Astrocyte (in vitro differentiated cells and primary cell): ENCODE measurements around the gene CRB2. TPM values are rescaled to one million over a fixed set of nuclear protein-coding genes. Genes with fewer than 3 reads are reported as not detected.

Experiments
- DNase-seq: peaks from one replicate; pipeline ENCODE4 v3.0.0-alpha.2; 2010; ENCODE audit warnings: low read depth
- FAIRE-seq: peaks from 2 replicates; lab custom pipeline; 2011; peaks lifted over from hg19 to GRCh38; lab: Jason Lieb, UNC
- H2AFZ ChIP-seq: 2 replicates; pipeline ENCODE4 v1.6.0; 2012; ENCODE audit warnings: low read depth, low read length, inconsistent platforms
- H3K27ac ChIP-seq: 2 replicates; pipeline ENCODE4 v1.5.1; 2011; ENCODE audit warnings: low read depth, low read length, inconsistent platforms
- H3K27me3 ChIP-seq: 2 replicates; pipeline ENCODE4 v1.6.0; 2011; ENCODE audit warnings: low read length, inconsistent platforms; ENCODE audit not compliant: insufficient read depth
- H3K36me3 ChIP-seq: 2 replicates; pipeline ENCODE4 v1.5.1; 2011; ENCODE audit warnings: low read length, inconsistent platforms; ENCODE audit not compliant: insufficient read depth
- H3K4me1 ChIP-seq: 2 replicates; pipeline ENCODE4 v1.5.1; 2011; ENCODE audit warnings: low read length, inconsistent platforms; ENCODE audit not compliant: insufficient read depth
- H3K4me2 ChIP-seq: 2 replicates; pipeline ENCODE4 v1.6.0; 2012; ENCODE audit warnings: low read length, inconsistent platforms
- H3K4me3 ChIP-seq: 2 replicates; pipeline ENCODE4 v1.5.1; 2011; ENCODE audit warnings: low read depth, mild to moderate bottlenecking, low read length, inconsistent platforms; ENCODE audit not compliant: insufficient read depth
- H3K79me2 ChIP-seq: 2 replicates; pipeline ENCODE4 v1.6.0; 2012; ENCODE audit warnings: mild to moderate bottlenecking, low read length, inconsistent platforms; ENCODE audit not compliant: insufficient read depth
- H3K9ac ChIP-seq: 2 replicates; pipeline ENCODE4 v1.6.0; 2012; ENCODE audit warnings: mild to moderate bottlenecking, low read length, inconsistent platforms
- H3K9me3 ChIP-seq: 2 replicates; pipeline ENCODE4 v1.5.1; 2012; ENCODE audit warnings: low read depth, mild to moderate bottlenecking, low read length, inconsistent platforms; ENCODE audit not compliant: insufficient read depth
- H4K20me1 ChIP-seq: 2 replicates; pipeline ENCODE4 v1.6.0; 2012; ENCODE audit warnings: low read length, inconsistent platforms; ENCODE audit not compliant: insufficient read depth
- H3K27ac Mint-ChIP-seq: one replicate; pipeline ENCODE4 v1.8.0; 2021; ENCODE audit warnings: mild to moderate bottlenecking, mixed read lengths; ENCODE audit not compliant: unreplicated experiment
- H3K27me3 Mint-ChIP-seq: one replicate; pipeline ENCODE4 v1.8.0; 2021; ENCODE audit warnings: low read depth, mixed read lengths; ENCODE audit not compliant: unreplicated experiment
- H3K36me3 Mint-ChIP-seq: one replicate; pipeline ENCODE4 v1.8.0; 2021; ENCODE audit warnings: low read depth, mixed read lengths; ENCODE audit not compliant: unreplicated experiment
- H3K4me1 Mint-ChIP-seq: one replicate; pipeline ENCODE4 v1.8.0; 2021; ENCODE audit warnings: low read depth, mixed read lengths; ENCODE audit not compliant: unreplicated experiment
- H3K4me3 Mint-ChIP-seq: one replicate; pipeline ENCODE4 v1.8.0; 2021; ENCODE audit warnings: mild to moderate bottlenecking, moderate library complexity, mixed read lengths; ENCODE audit not compliant: unreplicated experiment
- H3K9me3 Mint-ChIP-seq: one replicate; pipeline ENCODE4 v1.8.0; 2021; ENCODE audit warnings: mild to moderate bottlenecking, mixed read lengths; ENCODE audit not compliant: unreplicated experiment
- EZH2 ChIP-seq: IDR thresholded peaks from 2 replicates; pipeline ENCODE4 v1.6.1; 2012; ENCODE audit warnings: mild to moderate bottlenecking, low read length, inconsistent platforms; ENCODE audit not compliant: insufficient read depth
- total RNA-seq: library from RNA; stranded (reverse); gene quantifications from 2 replicates; pipeline ENCODE4 v1.2.1, GENCODE V29; 2021
- TF ChIP-seq, protein P1 (sequence below): IDR thresholded peaks from 2 replicates; pipeline ENCODE4 v1.5.1; 2011; ENCODE audit warnings: low read depth, mild to moderate bottlenecking, inconsistent platforms, low read length, moderate library complexity; ENCODE audit not compliant: insufficient read depth

The CRB2 gene
- total RNA-seq, 1 donor from 2014 or later: 2.4 TPM

DNA sequence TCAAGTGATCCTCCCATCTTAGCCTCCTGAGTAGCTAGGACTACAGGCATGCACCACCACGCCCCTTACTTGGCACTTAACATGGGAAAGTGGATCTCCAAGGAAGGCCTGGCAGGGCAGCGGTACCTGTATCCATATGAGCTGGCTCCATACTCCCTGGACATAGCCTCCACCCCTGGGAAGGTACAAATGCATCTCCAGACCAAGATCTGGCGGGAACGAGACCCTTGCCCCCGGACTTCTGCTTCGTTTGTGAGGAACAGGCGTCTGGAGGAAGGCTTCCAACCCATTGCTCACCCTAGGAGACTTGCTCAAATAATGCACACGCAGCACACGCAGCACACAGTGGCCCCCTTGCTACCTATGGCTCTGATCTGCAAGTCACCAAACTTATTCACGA is 55.2 kb downstream of the CRB2 start:
- Mint-ChIP-seq H3K27ac (no peak overlapping the region), H3K9me3 (no peaks in the 10 kb centered on the region), H3K4me3 (no peak overlapping the region), H3K36me3 (peaks cover 9% of the 10 kb centered on the region), H3K27me3 (peaks cover 39% of the 10 kb centered on the region), H3K4me1 (peaks cover 10% of the 10 kb centered on the region)
- Histone ChIP-seq H3K4me2 (no peak overlapping the region), H3K79me2 (no peaks in the 10 kb centered on the region), H3K27ac (no peak overlapping the region), H3K9ac (no peak overlapping the region), H4K20me1 (peaks cover 3% of the 10 kb centered on the region), H3K27me3 (no peaks in the 10 kb centered on the region), H3K36me3 (no peaks in the 10 kb centered on the region), H3K9me3 (no peaks in the 10 kb centered on the region), H3K4me1 (peaks cover 12% of the 10 kb centered on the region), H2AFZ (no peak overlapping the region), H3K4me3 (no peak overlapping the region)
- DNase-seq (no peak), FAIRE-seq (no peak)
- TF ChIP-seq, protein P1, sequence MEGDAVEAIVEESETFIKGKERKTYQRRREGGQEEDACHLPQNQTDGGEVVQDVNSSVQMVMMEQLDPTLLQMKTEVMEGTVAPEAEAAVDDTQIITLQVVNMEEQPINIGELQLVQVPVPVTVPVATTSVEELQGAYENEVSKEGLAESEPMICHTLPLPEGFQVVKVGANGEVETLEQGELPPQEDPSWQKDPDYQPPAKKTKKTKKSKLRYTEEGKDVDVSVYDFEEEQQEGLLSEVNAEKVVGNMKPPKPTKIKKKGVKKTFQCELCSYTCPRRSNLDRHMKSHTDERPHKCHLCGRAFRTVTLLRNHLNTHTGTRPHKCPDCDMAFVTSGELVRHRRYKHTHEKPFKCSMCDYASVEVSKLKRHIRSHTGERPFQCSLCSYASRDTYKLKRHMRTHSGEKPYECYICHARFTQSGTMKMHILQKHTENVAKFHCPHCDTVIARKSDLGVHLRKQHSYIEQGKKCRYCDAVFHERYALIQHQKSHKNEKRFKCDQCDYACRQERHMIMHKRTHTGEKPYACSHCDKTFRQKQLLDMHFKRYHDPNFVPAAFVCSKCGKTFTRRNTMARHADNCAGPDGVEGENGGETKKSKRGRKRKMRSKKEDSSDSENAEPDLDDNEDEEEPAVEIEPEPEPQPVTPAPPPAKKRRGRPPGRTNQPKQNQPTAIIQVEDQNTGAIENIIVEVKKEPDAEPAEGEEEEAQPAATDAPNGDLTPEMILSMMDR: no peak
- no peak for TF ChIP-seq EZH2

DNA sequence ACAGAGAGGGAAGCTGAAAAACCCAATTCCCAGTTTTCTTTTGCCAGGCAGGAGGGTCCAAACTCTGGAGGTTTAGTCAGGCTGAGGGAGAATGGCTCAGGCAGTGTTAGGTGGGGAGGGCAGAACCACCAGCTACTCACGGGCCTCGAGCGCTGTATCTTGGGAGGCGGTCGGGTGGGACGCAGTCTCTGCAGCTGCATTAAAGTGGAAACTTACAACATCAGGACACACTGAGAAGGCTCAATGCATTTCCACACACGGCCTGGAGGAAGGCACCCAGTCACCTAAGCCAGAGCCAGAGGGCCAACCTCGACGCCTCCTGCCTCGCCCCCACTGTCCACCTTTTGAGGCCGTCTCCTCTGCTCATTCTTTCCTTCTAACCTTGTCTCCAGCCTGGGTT is 55.6 kb downstream of the CRB2 start:
- no peak overlapping the region for H3K27ac ChIP-seq
- no peaks in the 10 kb centered on the region for H3K9me3 ChIP-seq
- Mint-ChIP-seq H3K4me1 (peaks cover 5% of the 10 kb centered on the region), H3K9me3 (no peaks in the 10 kb centered on the region), H3K4me3 (no peak overlapping the region), H3K27me3 (peaks cover 42% of the 10 kb centered on the region), H3K27ac (no peak overlapping the region), H3K36me3 (peaks cover 9% of the 10 kb centered on the region)
- no peak overlapping the region for H3K4me2 ChIP-seq
- no peak for TF ChIP-seq EZH2
- TF ChIP-seq, protein P1: no peak
- H3K4me1 ChIP-seq: peaks cover 7% of the 10 kb centered on the region
- no peaks in the 10 kb centered on the region for H3K27me3 ChIP-seq
- H3K9ac ChIP-seq: no peak overlapping the region
- H2AFZ ChIP-seq: no peak overlapping the region
- peaks cover 3% of the 10 kb centered on the region for H4K20me1 ChIP-seq
- FAIRE-seq: no peak
- no peak for DNase-seq
- no peaks in the 10 kb centered on the region for H3K79me2 ChIP-seq
- no peak overlapping the region for H3K4me3 ChIP-seq
- H3K36me3 ChIP-seq: no peaks in the 10 kb centered on the region

DNA sequence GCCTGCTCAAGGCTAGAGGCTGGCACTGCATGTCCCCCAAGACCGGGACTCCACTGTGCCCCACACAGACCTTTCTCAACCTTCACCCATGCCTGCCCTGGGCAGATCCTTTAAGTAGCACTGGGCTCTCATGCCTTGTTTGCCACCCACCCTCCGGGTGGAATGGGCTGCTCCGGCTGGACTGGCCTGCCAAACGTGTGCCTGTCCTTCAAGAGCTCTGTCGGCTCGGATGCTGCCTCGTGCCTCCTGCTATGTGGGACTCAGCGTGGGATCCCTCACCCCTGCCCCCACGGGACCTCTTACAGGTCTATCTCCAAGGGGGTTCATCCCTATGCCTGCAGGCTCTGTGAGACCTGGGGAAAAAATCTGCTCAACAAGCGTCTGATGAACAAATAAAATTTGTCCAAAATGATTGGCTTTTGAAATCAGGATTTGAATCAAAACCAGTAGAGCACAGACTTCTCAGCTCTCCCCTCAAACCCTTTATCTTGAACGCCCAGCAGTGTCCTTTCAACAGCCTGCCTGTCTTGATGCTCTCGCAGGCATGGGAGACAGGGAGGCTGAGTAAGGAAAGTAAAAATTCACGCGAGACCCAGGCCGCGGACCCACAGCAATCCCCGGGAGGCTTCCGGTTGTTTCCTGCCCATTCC is 56.3 kb downstream of the CRB2 start:
- no peaks in the 10 kb centered on the region for H3K79me2 ChIP-seq
- no peak for FAIRE-seq
- H3K9ac ChIP-seq: no peak overlapping the region
- DNase-seq: no peak
- TF ChIP-seq EZH2: no peak
- TF ChIP-seq, protein P1: no peak
- no peaks in the 10 kb centered on the region for H3K9me3 ChIP-seq
- H3K9me3 Mint-ChIP-seq: no peaks in the 10 kb centered on the region
- no peak overlapping the region for H3K4me2 ChIP-seq
- H3K27me3 Mint-ChIP-seq: peaks cover 46% of the 10 kb centered on the region
- peaks cover 11% of the 10 kb centered on the region for H3K36me3 Mint-ChIP-seq
- H3K36me3 ChIP-seq: no peaks in the 10 kb centered on the region
- peaks cover 2% of the 10 kb centered on the region for H3K4me1 Mint-ChIP-seq
- H4K20me1 ChIP-seq: peaks cover 3% of the 10 kb centered on the region
- H3K4me3 ChIP-seq: no peak overlapping the region
- H3K27me3 ChIP-seq: no peaks in the 10 kb centered on the region
- peaks cover 2% of the 10 kb centered on the region for H3K4me1 ChIP-seq
- H3K4me3 Mint-ChIP-seq: no peak overlapping the region
- no peak overlapping the region for H2AFZ ChIP-seq
- H3K27ac ChIP-seq: no peak overlapping the region
- H3K27ac Mint-ChIP-seq: no peak overlapping the region
